ENCODE results near the gene SMTN.

DNA sequence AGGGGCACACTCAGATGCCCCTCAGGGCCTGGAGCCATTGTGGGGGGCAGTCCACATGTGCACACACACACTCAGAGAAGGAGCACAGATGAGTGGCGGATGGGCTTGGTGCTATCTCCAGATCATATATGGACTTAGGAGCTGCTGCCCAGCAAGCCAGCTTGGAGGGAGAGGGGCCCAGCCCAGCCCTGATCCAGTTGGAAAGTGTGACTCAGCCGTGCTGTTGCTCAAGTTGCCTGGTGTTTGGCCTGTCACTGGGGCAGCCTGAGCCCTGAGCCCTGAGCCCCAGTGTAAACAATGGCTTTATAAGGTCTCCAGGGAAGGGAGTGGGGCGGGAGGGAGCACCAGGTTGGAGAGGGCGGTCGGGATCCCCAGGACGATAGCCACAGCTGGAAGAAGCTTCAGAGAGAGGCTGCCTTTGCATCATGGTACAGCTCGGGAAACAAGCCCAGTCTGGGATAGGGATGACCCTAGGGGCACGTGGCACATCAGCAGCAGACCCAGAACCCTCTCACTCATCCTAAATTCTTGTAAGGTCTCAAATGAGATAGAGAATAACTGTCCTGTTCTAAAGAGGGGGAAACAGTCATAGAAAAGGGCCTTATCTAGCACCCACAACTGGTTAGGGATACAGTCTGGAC lies 21.4 kb downstream of the SMTN start:
- TF ChIP-seq EZH2 (optimal IDR thresholded peaks at IDR 0.05; ENCODE audit: low read depth, low read length) (no peak), EZH2phosphoT487 (IDR thresholded peaks at IDR 0.05; ENCODE audit: low read length) (no peak)
- TF ChIP-seq, protein P1, sequence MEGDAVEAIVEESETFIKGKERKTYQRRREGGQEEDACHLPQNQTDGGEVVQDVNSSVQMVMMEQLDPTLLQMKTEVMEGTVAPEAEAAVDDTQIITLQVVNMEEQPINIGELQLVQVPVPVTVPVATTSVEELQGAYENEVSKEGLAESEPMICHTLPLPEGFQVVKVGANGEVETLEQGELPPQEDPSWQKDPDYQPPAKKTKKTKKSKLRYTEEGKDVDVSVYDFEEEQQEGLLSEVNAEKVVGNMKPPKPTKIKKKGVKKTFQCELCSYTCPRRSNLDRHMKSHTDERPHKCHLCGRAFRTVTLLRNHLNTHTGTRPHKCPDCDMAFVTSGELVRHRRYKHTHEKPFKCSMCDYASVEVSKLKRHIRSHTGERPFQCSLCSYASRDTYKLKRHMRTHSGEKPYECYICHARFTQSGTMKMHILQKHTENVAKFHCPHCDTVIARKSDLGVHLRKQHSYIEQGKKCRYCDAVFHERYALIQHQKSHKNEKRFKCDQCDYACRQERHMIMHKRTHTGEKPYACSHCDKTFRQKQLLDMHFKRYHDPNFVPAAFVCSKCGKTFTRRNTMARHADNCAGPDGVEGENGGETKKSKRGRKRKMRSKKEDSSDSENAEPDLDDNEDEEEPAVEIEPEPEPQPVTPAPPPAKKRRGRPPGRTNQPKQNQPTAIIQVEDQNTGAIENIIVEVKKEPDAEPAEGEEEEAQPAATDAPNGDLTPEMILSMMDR (IDR thresholded peaks at IDR 0.05; ENCODE audit: low read length), result no peak

Data from MM.1S (cell line).